Activated naive CD4-positive, alpha-beta T cell (primary cell): ENCODE data around the gene FUBP1.
"Not testable (repeated sequence)": the region's sequence is repeated elsewhere in the genome, so short reads cannot be mapped to it uniquely, and the experiment has no call there.

Experiments used
- DNase-seq, 4 experiments: peaks; one replicate each; lab custom pipeline; 2025; lab: John Stamatoyannopoulos, UW

FUBP1 gene

DNA sequence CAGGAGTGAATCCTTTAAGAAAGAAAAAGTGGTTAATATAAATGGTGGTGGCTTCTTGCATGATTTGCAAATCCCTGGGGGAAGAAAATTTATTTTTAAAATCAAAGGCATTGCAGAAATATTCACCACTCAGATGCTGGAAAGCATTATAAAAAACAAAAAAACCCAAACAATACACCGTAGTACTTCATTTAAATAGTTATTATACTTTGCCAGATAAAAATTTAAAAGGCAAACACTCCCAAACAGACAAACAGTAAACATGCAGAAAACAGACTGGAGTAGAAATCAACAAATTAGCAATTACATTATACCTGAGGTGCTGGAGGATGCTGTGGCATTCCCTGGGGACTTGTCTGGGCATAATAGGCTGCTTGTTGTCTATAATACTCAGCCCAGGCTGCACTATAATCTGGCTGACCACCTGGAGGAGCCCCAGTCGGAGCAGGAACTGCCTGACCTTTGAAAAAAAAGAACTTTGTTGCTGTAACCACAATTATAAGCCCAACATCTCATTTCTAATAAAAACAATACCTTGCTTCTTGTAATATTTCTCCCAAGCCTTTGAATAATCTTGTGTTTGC, 29.9 kb downstream of the FUBP1 start:
- DNase-seq: no peak

DNA sequence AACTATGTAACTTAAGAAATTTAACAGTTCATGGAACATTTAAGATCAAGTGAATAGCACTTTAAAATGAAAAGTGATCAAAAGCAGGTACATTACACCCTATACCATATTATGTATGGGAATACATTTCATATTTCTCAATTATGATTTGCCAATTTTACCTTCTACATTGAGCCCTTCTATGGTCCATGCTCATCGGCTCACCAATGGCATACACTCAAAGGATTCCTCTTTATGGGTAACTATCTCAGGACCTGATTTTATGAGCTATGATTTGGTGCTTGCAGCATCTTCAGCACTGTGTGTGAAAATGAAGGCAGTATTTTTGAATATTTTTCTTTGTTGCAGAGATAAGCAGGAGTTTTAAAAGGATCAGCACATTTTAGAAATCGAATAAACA, 33.5 kb downstream of the FUBP1 start:
- no peak for DNase-seq

DNA sequence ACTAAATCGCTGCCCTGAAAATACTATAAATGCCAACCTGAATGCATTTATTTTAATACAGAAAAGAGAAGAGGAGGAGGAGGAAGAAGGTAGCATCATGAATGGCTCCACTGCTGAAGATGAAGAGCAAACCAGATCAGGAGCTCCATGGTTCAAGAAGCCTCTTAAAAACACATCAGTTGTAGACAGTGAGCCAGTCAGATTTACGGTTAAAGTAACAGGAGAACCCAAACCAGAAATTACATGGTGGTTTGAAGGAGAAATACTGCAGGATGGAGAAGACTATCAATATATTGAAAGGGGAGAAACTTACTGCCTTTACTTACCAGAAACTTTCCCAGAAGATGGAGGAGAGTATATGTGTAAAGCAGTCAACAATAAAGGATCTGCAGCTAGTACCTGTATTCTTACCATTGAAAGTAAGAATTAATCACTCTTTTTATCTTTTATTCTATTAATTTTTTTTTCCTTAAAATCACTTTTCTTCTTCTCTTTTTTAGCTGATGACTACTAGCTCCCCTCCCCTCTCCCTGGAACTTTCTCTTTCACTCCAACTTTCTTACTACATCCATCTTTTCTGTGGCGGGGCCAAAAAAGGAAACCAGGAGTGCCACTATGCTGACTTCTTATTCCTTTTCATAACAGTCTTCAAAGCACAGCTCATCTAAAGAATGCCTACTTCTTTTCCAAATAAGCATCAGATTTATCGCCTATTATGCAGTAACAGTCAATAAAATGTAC, 36.3 kb downstream of the FUBP1 start:
- DNase-seq: no peak

DNA sequence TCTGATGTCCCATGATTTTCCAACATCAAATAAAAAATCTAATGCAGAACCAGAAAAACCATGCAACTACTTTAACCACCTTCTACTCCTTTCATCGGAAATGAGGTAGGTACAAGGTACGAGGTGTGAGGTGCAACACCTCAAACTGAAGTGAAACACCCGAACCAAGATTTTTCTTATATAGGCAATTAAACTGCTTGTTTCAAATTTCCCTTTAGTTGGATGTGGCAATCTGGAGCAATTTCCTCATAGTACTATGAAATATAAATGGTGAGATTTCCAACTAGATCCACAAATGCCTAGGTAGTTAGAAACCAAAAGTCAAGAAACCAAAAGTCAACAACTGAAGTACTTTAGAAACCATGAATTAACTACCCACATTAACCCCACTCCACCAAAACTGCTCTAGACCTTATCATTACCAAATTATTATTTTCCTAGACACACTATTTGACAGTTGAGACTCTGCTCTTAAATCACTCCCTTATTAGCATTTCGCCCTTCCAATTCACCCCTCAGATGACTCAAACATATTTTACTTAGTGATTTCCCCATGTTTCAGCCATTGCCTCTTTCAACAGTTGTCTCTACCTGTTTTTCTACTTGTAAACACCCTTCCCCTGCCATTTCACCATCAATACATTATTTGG, 37.8 kb downstream of the FUBP1 start:
- DNase-seq: no peak

DNA sequence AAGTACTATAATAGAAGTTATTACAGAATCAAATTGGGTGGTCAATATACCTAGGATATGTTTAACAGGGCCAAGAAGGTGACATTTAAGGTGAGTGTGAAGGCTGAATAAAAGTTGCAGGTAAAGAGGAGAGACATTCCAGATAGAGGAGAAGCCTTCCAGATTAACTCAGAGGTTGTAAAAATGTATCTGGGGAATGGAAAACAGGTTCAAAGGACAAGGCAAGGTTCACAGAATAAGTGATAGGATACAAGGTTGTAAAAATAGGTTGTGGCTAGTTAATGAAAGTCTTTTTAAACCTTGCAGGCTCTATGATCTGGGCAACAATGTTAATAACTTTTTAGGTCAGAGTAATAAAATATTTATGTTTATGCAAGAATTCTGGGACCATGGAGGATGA, 40.2 kb downstream of the FUBP1 start:
- DNase-seq: no peak

DNA sequence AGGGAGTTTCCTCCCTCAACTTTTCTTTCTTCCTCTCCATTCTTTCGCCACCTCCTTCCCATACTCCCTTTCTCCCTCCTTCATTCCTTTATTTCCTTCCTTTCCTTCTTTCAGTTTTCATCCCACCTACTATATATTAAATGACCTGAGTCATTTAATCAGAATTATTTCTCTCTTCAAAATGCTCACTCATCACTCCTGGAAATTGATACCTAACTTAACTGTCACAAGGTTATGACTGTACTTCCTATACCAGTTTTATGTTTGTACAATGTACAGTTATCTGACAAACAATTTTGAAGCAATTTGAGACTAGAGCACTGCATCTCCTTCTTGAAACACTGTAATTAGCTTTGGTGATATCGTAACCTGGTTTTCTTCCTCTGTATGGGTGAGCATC, 49.1 kb downstream of the FUBP1 start:
- DNase-seq: no peak

DNA sequence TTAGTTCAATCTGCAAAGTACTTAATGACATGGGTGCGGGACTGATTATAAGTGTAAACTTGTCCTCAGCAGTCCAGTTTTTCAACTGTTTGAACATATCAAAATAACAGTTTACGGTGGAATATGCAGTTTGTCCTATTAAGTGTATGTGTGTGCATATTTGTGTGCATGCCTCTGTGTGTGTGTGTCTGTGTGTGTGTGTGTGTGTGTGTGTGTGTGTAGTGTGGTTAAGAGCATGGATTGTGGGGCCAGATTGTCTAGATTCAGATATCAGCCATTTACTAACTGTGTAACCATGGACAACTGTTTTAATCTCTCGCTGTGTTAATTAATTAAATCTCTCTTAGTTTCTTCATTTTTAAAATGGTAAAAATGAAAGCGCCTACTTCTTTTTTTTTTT, 51.5 kb downstream of the FUBP1 start:
- DNase-seq: no peak

DNA sequence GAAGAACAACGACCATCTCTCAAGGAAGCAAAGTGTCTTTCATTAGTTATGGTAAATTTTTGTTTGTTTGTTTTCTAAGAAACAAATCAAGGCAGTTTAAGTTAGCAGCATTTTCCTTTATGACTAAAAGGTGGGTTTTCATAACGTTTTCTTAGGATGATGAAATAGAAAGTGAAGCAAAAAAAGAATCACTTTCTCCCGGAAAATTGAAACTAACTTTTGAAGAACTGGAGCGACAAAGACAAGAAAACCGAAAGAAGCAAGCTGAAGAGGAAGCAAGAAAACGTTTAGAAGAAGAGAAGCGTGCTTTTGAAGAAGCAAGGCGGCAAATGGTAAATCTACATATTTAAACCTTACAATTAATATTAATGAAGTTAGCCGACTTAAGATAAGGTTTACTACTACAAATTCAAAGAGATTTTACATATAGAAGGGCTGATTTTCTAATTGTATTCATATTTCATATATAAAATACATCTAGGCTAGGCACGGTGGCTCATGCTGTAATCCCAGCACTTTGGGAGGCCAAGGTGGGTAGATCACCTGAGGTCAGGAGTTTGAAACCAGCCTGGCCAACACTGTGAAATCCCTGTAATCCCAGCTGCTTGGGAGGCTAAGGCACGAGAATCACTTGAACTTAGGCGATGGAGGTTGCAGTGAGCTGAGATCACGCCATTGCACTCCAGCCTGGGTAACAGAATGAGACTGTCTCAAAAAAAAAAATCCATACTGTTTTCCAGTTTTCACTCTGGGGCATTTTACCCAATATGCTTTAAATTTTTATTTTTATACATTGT, 52.1 kb downstream of the FUBP1 start:
- DNase-seq: no peak

DNA sequence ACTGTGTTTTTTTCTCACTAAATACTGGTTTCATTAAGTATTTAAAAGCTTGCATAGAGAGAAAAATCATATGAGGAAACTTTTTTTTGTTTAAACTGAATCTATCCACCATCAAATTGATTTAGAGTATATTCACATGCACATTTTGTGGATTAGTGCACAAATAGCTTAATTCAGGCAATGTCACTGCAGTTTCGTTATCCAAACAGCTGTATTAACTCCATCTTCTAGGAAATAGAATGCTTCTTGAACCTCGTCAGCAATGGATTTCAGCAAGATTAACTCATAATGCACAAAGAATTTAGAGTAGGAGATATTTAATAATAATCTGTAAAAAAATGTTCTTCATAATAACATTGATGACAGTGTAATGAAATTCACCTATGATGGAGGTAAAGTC, 52.9 kb downstream of the FUBP1 start:
- DNase-seq: no peak

DNA sequence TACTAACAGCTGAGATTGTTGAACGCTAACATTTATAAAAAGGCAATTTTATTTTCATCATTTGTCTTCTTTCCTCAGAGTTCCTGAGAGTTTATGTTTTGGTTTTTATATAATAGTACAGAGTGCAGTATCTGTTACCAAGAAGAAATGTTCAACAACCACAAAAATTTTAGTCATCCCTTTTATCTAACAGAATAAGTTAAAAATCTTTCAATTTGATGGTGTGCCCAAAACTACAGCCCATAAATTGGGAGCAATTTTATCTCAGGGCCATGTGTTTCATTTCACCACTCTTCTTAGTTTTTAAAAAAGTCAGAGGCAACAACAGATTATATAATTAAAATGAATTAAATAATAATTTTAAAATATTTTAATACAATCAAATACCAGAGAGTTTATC, 53.4 kb downstream of the FUBP1 start:
- no peak for DNase-seq

DNA sequence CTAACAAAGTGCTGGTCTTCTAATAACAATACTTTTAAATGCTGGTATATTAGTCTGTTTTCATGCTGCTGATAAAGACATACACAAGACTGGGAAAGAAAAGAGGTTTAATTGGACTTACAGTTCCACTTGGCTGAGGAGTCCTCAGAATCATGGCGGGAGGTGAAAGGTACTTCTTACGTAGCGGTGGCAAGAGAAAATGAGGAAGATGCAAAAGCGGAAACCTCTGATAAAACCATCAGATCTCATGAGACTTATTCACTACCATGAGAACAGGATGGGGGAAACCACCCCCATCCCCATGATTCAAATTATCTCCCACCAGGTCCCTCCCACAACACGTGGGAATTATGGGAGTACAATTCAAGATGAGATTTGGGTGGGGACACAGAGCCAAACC, 60.0 kb downstream of the FUBP1 start:
- DNase-seq: not testable (repeated sequence)

DNA sequence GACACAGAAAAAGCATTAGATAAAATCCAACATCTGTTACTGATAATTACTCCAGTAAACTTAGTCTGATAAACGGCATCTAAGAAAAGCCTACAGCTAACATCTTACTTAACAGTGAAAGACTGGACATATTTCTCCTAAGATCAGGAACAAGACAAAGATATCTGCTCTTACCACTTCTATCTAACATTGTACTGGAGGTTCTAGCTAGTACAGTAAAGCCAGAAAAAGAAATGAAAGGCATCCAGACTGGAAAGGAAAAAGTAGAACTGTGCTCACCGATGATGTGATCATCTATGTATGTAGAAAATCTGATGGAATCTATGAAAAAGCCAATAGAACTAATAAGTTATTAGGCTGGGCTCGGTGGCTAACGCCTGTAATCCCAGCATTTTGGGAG, 68.8 kb downstream of the FUBP1 start:
- DNase-seq: no peak

DNA sequence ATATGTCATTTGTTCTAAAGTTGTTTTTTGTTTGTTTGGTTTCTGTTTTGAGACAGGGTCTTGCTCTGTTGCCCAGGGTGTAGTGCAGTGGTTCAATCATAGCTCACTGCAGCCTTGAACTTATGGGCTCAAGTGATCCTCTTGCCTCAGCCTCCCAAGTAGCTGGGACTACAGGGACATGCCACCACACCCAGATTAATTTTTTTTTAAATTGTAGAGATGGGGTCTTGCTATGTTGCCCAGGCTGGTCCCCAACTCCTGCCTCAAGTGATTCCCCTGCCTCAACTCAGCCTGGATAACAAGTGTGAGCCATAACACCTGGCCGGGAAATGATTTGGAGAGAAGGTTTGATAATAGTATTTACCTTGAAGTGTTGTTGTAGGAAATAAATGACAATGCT, 72.2 kb downstream of the FUBP1 start:
- no peak for DNase-seq

DNA sequence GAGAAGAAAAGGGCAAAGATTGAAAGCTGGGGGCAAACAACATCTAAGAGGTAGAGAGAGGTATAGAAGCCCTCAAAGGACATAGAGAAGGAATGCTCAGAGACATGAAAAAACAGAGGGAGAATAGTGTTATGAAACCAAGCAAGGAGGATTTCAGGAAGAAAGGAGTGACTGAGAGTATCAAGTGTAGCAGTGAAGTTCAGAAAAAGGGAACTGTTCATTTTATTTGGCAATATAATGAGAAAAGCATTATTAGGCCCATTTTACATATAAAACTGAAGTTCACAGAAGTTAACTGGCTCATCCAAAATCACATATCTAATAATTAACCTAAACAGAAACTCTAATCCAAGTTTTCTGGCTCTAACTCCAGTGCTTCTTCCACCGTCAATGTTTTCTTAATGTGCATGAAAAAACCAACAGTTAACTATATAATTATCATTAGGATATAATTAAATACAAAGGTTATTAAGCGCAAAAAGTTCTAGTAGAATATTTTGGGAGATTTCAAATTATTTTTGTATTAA, 72.8 kb downstream of the FUBP1 start:
- no peak for DNase-seq

DNA sequence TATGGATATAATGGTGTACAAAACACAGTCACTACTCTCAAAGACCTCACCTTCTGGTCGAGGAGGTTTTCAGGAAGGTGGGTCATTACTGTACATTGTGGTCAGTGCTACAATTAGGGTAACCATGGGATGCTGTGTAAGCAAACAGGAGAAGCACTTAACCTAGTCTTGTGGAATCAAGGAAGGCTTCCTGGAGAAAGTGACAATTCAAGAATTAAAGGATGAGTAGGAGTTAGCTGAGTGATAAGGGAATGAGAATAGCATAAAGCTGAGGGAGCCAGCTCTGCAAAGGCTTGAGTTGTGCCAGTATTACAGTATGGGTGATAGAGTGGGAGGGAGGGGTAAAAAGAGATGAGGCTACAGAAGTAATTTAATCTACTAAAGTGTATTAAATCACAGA, 73.3 kb downstream of the FUBP1 start:
- DNase-seq: no peak

DNA sequence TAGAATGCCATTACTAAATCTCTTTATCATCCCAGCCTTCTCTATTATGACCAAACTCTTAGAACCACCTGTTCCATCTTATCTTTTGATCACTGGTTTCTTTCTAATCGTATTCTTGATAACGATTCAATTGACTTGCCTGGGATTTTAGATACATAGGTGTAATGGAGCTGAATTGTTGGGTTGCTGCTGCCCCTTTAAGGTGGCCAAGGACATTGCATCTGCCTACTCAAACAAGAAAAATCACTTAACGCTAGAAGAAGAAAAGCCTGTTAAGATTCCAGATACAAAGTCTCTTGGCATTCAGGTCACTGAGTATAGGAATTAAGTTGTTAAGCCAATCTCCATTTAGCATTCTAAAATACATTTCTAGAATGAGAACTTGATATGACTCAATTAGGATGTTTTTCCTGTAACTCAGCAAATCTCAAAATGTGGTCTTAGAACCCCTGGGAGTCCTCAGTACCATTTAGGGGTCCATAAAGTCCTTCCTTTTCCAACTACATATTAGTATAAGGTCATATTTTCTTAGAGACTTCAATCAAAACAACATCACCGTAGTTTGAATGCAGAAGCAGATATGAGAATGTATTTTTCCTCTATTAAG, 78.1 kb downstream of the FUBP1 start:
- DNase-seq: no peak

DNA sequence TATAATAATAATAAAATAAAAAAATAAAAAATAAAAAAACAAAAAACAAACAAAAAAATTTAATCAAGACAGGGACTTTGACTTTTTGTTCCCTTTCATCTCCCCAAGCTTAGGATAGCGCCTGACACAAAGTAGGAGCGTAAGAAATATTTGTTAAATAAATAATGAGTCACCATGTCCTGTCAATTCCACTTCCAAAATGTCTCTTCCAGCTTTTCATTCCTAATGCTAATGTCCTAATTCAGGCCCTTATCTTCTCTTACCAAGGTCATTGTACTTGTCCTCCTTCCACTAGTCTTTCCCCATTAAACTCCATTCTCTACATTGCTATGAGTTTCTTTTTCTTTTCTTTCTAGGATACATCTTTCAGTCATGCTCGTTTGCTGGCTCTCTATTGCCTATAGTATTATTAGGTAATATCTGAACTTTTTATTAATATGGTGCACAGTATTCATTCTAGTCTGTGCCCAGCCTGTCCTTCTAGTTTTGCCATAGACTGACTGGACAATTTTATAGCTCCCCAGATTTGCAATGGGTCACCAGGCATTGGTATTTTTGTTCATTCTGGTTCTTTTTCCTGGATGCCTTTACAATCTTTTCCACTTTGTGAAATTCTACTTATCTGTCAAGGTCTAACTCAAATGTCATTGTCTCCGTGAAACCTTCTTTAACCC, 79.1 kb downstream of the FUBP1 start:
- no peak for DNase-seq
